IMR-90 (cell line): ENCODE data around the gene FAM174B. TPM values are rescaled to one million over a fixed set of nuclear protein-coding genes. Genes with fewer than 3 reads are reported as not detected.

ENCODE experiments used
- ATAC-seq: fragments of 200-7000 bp; cut with Tn5 transposase; 2 replicates; pipeline ENCODE4 v1.9.1; 2020; ENCODE audit warnings: low read depth, mild to moderate bottlenecking, moderate library complexity
- BruUV-seq: library from RNA; stranded (reverse); fragments of 400-500 nt; replicated peaks from 2 replicates; lab custom pipeline; 2021; lab: Mats Ljungman, UMichigan
- CTCF ChIA-PET: fragments of 300-600 bp; formaldehyde crosslinking; extraction: SDS; loops from one replicate; lab custom pipeline; 2021; ENCODE audit warnings: antibody characterized with exemption; lab: Yijun Ruan, JAX
- POLR2A ChIA-PET: fragments of 300-600 bp; sonication (Branson Sonifier 250); formaldehyde crosslinking; loops from one replicate; lab custom pipeline; 2022; ENCODE audit warnings: antibody characterized with exemption; ENCODE audit not compliant: unreplicated experiment; lab: Charles Lee
- DNase-seq: peaks from one replicate; pipeline ENCODE4 v3.0.0; 2013
- H2AFZ ChIP-seq: replicated peaks from 2 replicates; pipeline ENCODE3; 2013; ENCODE audit warnings: low read length, mild to moderate bottlenecking; ENCODE audit not compliant: poor library complexity
- H2AK5ac ChIP-seq: 2 replicates; pipeline ENCODE4 v1.6.1; 2013; ENCODE audit warnings: low read depth, low read length, inconsistent platforms
- H2AK9ac ChIP-seq: replicated peaks from 2 replicates; pipeline ENCODE3; 2013; ENCODE audit warnings: mild to moderate bottlenecking, low read depth, low read length, moderate library complexity; ENCODE audit not compliant: poor library complexity
- H2BK120ac ChIP-seq: 2 replicates; pipeline ENCODE4 v1.6.1; 2013; ENCODE audit warnings: low read depth, low read length, inconsistent platforms
- H2BK15ac ChIP-seq: 3 replicates; pipeline ENCODE4 v1.6.1; 2013; ENCODE audit warnings: low read depth, low read length, inconsistent platforms
- H2BK20ac ChIP-seq: 2 replicates; pipeline ENCODE4 v1.6.1; 2013; ENCODE audit warnings: low read depth, mild to moderate bottlenecking, inconsistent platforms, low read length, moderate library complexity
- H2BK5ac ChIP-seq: 2 replicates; pipeline ENCODE4 v1.6.1; 2013; ENCODE audit warnings: mild to moderate bottlenecking, low read depth, low read length, inconsistent platforms; ENCODE audit not compliant: poor library complexity, severe bottlenecking
- H3K14ac ChIP-seq: replicated peaks from 2 replicates; pipeline ENCODE4 v1.6.1; 2013; ENCODE audit warnings: low read depth, low read length, inconsistent platforms
- H3K18ac ChIP-seq: 2 replicates; pipeline ENCODE4 v1.6.1; 2013; ENCODE audit warnings: low read depth, low read length, control low read depth
- H3K23ac ChIP-seq: 2 replicates; pipeline ENCODE4 v1.6.1; 2013; ENCODE audit warnings: low read depth, low read length, inconsistent platforms
- H3K27ac ChIP-seq: 2 replicates; pipeline ENCODE4 v1.5.1; 2013; ENCODE audit warnings: mild to moderate bottlenecking, control low read depth, low read length; ENCODE audit not compliant: insufficient read depth
- H3K27me3 ChIP-seq: 2 replicates; pipeline ENCODE4 v1.6.1; 2013; ENCODE audit warnings: low read length; ENCODE audit not compliant: control insufficient read depth, insufficient read depth
- H3K36me3 ChIP-seq: 2 replicates; pipeline ENCODE4 v1.6.1; 2013; ENCODE audit warnings: low read length, mixed read lengths; ENCODE audit not compliant: control insufficient read depth, insufficient read depth
- H3K4ac ChIP-seq: 2 replicates; pipeline ENCODE4 v1.6.1; 2013; ENCODE audit warnings: low read depth, low read length, inconsistent platforms
- H3K4me1 ChIP-seq: 2 replicates; pipeline ENCODE4 v1.6.1; 2013; ENCODE audit warnings: low read length, mixed read lengths; ENCODE audit not compliant: control insufficient read depth, insufficient read depth
- H3K4me2 ChIP-seq: 2 replicates; pipeline ENCODE4 v1.6.1; 2013; ENCODE audit warnings: low read depth, mild to moderate bottlenecking, control low read depth, low read length, moderate library complexity
- H3K4me3 ChIP-seq: 2 replicates; pipeline ENCODE4 v1.5.1; 2013; ENCODE audit warnings: low read depth, mild to moderate bottlenecking, control low read depth, low read length, moderate library complexity; ENCODE audit not compliant: insufficient read depth
- H3K56ac ChIP-seq: 2 replicates; pipeline ENCODE4 v1.6.1; 2013; ENCODE audit warnings: low read length, inconsistent platforms; ENCODE audit not compliant: insufficient read depth; ENCODE audit errors: extremely low read depth
- H3K79me1 ChIP-seq, 2 experiments: 2 replicates each; pipeline ENCODE4 v1.6.1; 2013; ENCODE audit warnings: low read length in 2 of 2, inconsistent platforms in 1 of 2, low read depth in 1 of 2
- H3K9ac ChIP-seq: 2 replicates; pipeline ENCODE4 v1.6.1; 2013; ENCODE audit warnings: low read depth, low read length, control low read depth
- H3K9me1 ChIP-seq: 2 replicates; pipeline ENCODE4 v1.6.1; 2013; ENCODE audit warnings: low read length, inconsistent platforms; ENCODE audit not compliant: insufficient read depth
- H3K9me3 ChIP-seq: 2 replicates; pipeline ENCODE4 v1.6.1; 2013; ENCODE audit warnings: low read length; ENCODE audit not compliant: control insufficient read depth, insufficient read depth
- H4K20me1 ChIP-seq: 2 replicates; pipeline ENCODE4 v1.6.1; 2013; ENCODE audit warnings: low read length, inconsistent platforms; ENCODE audit not compliant: insufficient read depth
- H4K5ac ChIP-seq: 2 replicates; pipeline ENCODE4 v1.6.1; 2013; ENCODE audit warnings: mild to moderate bottlenecking, low read depth, low read length, control low read depth
- H4K8ac ChIP-seq, 2 experiments: 2 replicates each; pipeline ENCODE4 v1.6.1; 2013; ENCODE audit warnings: low read depth in 2 of 2, low read length in 2 of 2, control low read depth in 1 of 2, inconsistent platforms in 1 of 2
- H4K91ac ChIP-seq: 2 replicates; pipeline ENCODE4 v1.6.1; 2013; ENCODE audit warnings: low read depth, low read length, inconsistent platforms; ENCODE audit not compliant: insufficient read depth
- BHLHE40 ChIP-seq: fragments of 150-350 bp; IDR thresholded peaks from 2 replicates; pipeline ENCODE4 v1.6.1; 2016; ENCODE audit warnings: mild to moderate bottlenecking, low read depth, low read length
- CEBPB ChIP-seq: IDR thresholded peaks from 2 replicates; pipeline ENCODE4 v1.6.1; 2012; ENCODE audit warnings: low read depth, low read length, improper control_type of control experiment
- CHD1 ChIP-seq: IDR thresholded peaks from 2 replicates; pipeline ENCODE4 v1.6.1; 2012; ENCODE audit warnings: low read depth, low read length, improper control_type of control experiment
- FOS ChIP-seq: fragments of 150-350 bp; IDR thresholded peaks from 2 replicates; pipeline ENCODE4 v1.6.1; 2016; ENCODE audit warnings: low read depth, low read length
- MAFK ChIP-seq: IDR thresholded peaks from 2 replicates; pipeline ENCODE4 v1.6.1; 2012; ENCODE audit warnings: low read depth, low read length, improper control_type of control experiment
- MAZ ChIP-seq: IDR thresholded peaks from 2 replicates; pipeline ENCODE4 v1.6.1; 2012; ENCODE audit warnings: low read depth, mild to moderate bottlenecking, low read length, improper control_type of control experiment, moderate library complexity, borderline replicate concordance
- MXI1 ChIP-seq: IDR thresholded peaks from 2 replicates; pipeline ENCODE4 v1.6.1; 2012; ENCODE audit warnings: low read depth, mild to moderate bottlenecking, low read length, moderate library complexity, borderline replicate concordance
- NFE2L2 ChIP-seq: fragments of 150-350 bp; IDR thresholded peaks from 2 replicates; pipeline ENCODE4 v1.6.1; 2016; ENCODE audit warnings: low read depth, mild to moderate bottlenecking, low read length
- POLR2A ChIP-seq: IDR thresholded peaks from 2 replicates; pipeline ENCODE4 v1.6.1; 2012; ENCODE audit warnings: mild to moderate bottlenecking, low read depth, low read length
- RAD21 ChIP-seq: IDR thresholded peaks from 2 replicates; pipeline ENCODE4 v1.6.1; 2012; ENCODE audit warnings: low read length, improper control_type of control experiment
- RCOR1 ChIP-seq: IDR thresholded peaks from 2 replicates; pipeline ENCODE4 v1.6.1; 2012; ENCODE audit warnings: mild to moderate bottlenecking, low read length, improper control_type of control experiment; ENCODE audit not compliant: insufficient replicate concordance
- RFX5 ChIP-seq: IDR thresholded peaks from 2 replicates; pipeline ENCODE4 v1.8.0; 2012; ENCODE audit warnings: low read depth, mild to moderate bottlenecking, low read length, moderate library complexity
- SMC3 ChIP-seq: fragments of 150-350 bp; IDR thresholded peaks from 2 replicates; pipeline ENCODE4 v1.6.1; 2016; ENCODE audit warnings: low read depth, mild to moderate bottlenecking, antibody characterized with exemption, low read length, moderate library complexity
- WGBS, 2 experiments: methylation state at CpG; one replicate each; pipeline versions ENCODE4 v1.1.5 to v1.1.7; 2013; ENCODE audit warnings: missing lambda C conversion rate in 2 of 2; ENCODE audit not compliant: insufficient read length in 1 of 2; ENCODE audit errors: extremely low coverage in 2 of 2; 5-methylcytosine and 5-hydroxymethylcytosine counted together
- dilution Hi-C: fragments of 300-500 bp; cut with HindIII; formaldehyde crosslinking; loops from one replicate; pipeline ENCODE4 v1.14.3; 2018; ENCODE audit warnings: low sequenced_read_pairs; ENCODE audit not compliant: unreplicated experiment
- in situ Hi-C: fragments of 300-500 bp; cut with MboI; formaldehyde crosslinking; loops from 3 replicates; pipeline ENCODE4 v1.14.3; 2019; ENCODE audit warnings: low sequenced_read_pairs, inconsistent platforms, mixed read lengths
- intact Hi-C: fragments of 100-400 bp; cut with micrococcal nuclease; formaldehyde crosslinking; loops from 2 replicates; pipeline ENCODE4 v1.10.0; 2022
- polyA plus RNA-seq, 3 experiments: library from polyadenylated mRNA; depleted of rRNA; stranded (reverse); fragments of >200 nt; gene quantifications; 2 replicates each; pipeline ENCODE4 v1.2.3, GENCODE V29; 2012; ENCODE audit warnings: low replicate concordance in 1 of 3
- total RNA-seq: library from RNA; depleted of rRNA; stranded (reverse); fragments of >200 nt; gene quantifications from 2 replicates; pipeline ENCODE4 v1.2.3, GENCODE V29; 2012
- TF ChIP-seq, protein P1 (sequence below): fragments of 150-350 bp; IDR thresholded peaks from 2 replicates; pipeline ENCODE4 v1.6.1; 2016; ENCODE audit warnings: low read depth, mild to moderate bottlenecking, low read length, moderate library complexity, borderline replicate concordance
- TF ChIP-seq, protein P2 (sequence below): fragments of 150-350 bp; IDR thresholded peaks from 2 replicates; pipeline ENCODE4 v1.6.1; 2017; ENCODE audit warnings: mild to moderate bottlenecking, antibody characterized with exemption, low read length, low read depth
- TF ChIP-seq, protein P3 (sequence below): conservative IDR thresholded peaks from 2 replicates; pipeline ENCODE4 v1.5.1; 2012; ENCODE audit warnings: mild to moderate bottlenecking, low read depth, low read length, improper control_type of control experiment

The FAM174B gene
- total and polyA plus RNA-seq, 2 of the 4 experiments (the other 2 are of a cell fraction) = 0.18 to 0.56 TPM

DNA sequence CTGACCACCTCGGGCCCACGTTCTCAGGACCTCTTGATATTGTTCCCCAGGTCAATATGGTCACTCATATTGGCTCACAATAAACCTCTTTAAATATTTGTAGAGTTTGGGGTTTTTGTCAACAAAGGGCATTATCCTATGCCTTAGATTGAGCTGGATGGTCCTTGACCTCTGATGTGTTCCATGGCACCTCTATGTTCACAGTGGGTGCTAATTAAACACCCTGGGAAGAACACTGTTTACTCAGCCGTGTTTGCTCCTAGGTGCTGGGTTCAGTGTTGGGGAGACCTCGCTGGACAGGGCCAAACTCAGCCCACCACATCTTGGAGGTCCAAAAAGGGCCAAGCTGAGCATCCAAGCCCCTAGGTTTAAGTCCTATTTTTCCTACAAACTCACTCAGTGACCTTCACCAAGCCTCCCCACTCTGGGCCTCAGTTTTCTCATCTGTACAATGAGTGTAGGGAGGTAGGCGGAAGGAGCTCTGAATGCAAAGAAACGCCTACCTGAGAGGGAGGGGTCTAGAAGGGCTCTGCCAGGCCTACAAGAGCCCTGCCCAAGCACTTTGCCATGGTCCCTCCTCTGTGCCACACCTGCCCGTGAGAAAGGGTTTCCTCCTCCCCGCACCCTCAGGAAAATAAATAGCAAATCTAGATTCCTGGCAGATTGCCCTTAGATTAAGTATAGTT lies 7.2 kb downstream of the FAM174B start:
- Histone ChIP-seq H4K8ac (no peak overlapping the region), H2BK15ac (no peak overlapping the region), H3K36me3 (no peaks in the 10 kb centered on the region), H2BK20ac (no peak overlapping the region), H2BK120ac (no peak overlapping the region), H3K4me3 (no peak overlapping the region), H3K4me2 (no peak overlapping the region), H3K27ac (no peak overlapping the region), H4K5ac (no peak overlapping the region), H3K4me1 (no peaks in the 10 kb centered on the region), H3K9me3 (no peaks in the 10 kb centered on the region), H3K79me1 (no peaks in the 10 kb centered on the region), H3K9me1 (no peaks in the 10 kb centered on the region), H2BK5ac (no peak overlapping the region), H2AK5ac (no peak overlapping the region), H4K20me1 (no peaks in the 10 kb centered on the region), H3K9ac (no peak overlapping the region), H2AFZ (no peak overlapping the region), H3K14ac (no peak overlapping the region), H3K23ac (no peak overlapping the region), H3K4ac (no peak overlapping the region), H4K91ac (no peak overlapping the region), H2AK9ac (no peak overlapping the region), H3K56ac (no peak overlapping the region), H3K27me3 (peaks cover 3% of the 10 kb centered on the region; the same call in 1 of the 2 replicates), H3K18ac (no peak overlapping the region)
- dilution Hi-C loops = no loop called here
- WGBS, 2 experiments = no CpG with 5 or more reads among the region's 8 CpGs
- ChIA-PET POLR2A (no interaction called here), CTCF (no interaction called here)
- DNase-seq (no peak), ATAC-seq (no peak)
- TF ChIP-seq CEBPB = no peak
- no peak for TF ChIP-seq BHLHE40
- no peak for TF ChIP-seq MXI1
- TF ChIP-seq RFX5 = no peak
- no peak for TF ChIP-seq RCOR1
- no peak for TF ChIP-seq POLR2A
- TF ChIP-seq, protein P1, sequence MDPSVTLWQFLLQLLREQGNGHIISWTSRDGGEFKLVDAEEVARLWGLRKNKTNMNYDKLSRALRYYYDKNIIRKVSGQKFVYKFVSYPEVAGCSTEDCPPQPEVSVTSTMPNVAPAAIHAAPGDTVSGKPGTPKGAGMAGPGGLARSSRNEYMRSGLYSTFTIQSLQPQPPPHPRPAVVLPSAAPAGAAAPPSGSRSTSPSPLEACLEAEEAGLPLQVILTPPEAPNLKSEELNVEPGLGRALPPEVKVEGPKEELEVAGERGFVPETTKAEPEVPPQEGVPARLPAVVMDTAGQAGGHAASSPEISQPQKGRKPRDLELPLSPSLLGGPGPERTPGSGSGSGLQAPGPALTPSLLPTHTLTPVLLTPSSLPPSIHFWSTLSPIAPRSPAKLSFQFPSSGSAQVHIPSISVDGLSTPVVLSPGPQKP = no peak
- TF ChIP-seq NFE2L2 = no peak
- TF ChIP-seq FOS = no peak
- no peak for TF ChIP-seq MAFK
- TF ChIP-seq, protein P2, sequence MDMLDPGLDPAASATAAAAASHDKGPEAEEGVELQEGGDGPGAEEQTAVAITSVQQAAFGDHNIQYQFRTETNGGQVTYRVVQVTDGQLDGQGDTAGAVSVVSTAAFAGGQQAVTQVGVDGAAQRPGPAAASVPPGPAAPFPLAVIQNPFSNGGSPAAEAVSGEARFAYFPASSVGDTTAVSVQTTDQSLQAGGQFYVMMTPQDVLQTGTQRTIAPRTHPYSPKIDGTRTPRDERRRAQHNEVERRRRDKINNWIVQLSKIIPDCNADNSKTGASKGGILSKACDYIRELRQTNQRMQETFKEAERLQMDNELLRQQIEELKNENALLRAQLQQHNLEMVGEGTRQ = no peak
- TF ChIP-seq, protein P3, sequence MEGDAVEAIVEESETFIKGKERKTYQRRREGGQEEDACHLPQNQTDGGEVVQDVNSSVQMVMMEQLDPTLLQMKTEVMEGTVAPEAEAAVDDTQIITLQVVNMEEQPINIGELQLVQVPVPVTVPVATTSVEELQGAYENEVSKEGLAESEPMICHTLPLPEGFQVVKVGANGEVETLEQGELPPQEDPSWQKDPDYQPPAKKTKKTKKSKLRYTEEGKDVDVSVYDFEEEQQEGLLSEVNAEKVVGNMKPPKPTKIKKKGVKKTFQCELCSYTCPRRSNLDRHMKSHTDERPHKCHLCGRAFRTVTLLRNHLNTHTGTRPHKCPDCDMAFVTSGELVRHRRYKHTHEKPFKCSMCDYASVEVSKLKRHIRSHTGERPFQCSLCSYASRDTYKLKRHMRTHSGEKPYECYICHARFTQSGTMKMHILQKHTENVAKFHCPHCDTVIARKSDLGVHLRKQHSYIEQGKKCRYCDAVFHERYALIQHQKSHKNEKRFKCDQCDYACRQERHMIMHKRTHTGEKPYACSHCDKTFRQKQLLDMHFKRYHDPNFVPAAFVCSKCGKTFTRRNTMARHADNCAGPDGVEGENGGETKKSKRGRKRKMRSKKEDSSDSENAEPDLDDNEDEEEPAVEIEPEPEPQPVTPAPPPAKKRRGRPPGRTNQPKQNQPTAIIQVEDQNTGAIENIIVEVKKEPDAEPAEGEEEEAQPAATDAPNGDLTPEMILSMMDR = no peak
- TF ChIP-seq SMC3 = no peak
- TF ChIP-seq MAZ = no peak
- no peak for TF ChIP-seq CHD1
- no peak for TF ChIP-seq RAD21
- in situ Hi-C loops = no loop called here
- BruUV-seq = no TSS peak
- intact Hi-C loops = no loop called here
